Tibial nerve (tissue), 4 donors: ENCODE results near the gene RAPH1. TPM values are rescaled to one million over a fixed set of nuclear protein-coding genes. Genes with fewer than 3 reads are reported as not detected.

Experiments
- DNase-seq, 2 donors: peaks; one replicate each; pipeline ENCODE4 v3.0.0-alpha.2; 2019; ENCODE audit warnings: low spot score in 2 of 2
- H3K27ac ChIP-seq, 4 donors: fragments of 200-600 bp; sonication (generic) in 3 of 4; one replicate each; pipeline ENCODE4 v1.5.1; 2017 to 2019; ENCODE audit warnings: mild to moderate bottlenecking in 1 of 4
- H3K27me3 ChIP-seq, 2 donors: fragments of 200-600 bp; sonication (generic) in 1 of 2; one replicate each; pipeline versions ENCODE4 v1.5.1 to v1.6.0; 2017 to 2019
- H3K36me3 ChIP-seq, 3 donors: fragments of 200-600 bp; sonication (generic); one replicate each; pipeline ENCODE4 v1.5.1; 2018 to 2019
- H3K4me1 ChIP-seq, 4 donors: fragments of 200-600 bp; sonication (generic) in 3 of 4; one replicate each; pipeline ENCODE4 v1.5.1; 2017 to 2019
- H3K4me3 ChIP-seq, 4 donors: fragments of 200-600 bp; sonication (generic) in 3 of 4; one replicate each; pipeline ENCODE4 v1.5.1; 2017 to 2019; ENCODE audit warnings: mild to moderate bottlenecking in 1 of 4, moderate library complexity in 1 of 4
- H3K9me3 ChIP-seq, 4 donors: fragments of 200-600 bp; sonication (generic) in 3 of 4; one replicate each; pipeline ENCODE4 v1.5.1; 2017 to 2019
- EP300 ChIP-seq, 2 donors: sonication (generic); formaldehyde crosslinking; IDR thresholded peaks; one replicate each; pipeline ENCODE4 v1.6.1; 2017; ENCODE audit warnings: antibody characterized with exemption in 2 of 2, mild to moderate bottlenecking in 1 of 2
- POLR2A ChIP-seq, 2 donors: fragments of 450-650 bp; IDR thresholded peaks; one replicate each; pipeline ENCODE4 v1.6.1; 2017; ENCODE audit warnings: antibody characterized with exemption in 2 of 2, mild to moderate bottlenecking in 2 of 2, moderate library complexity in 2 of 2
- WGBS, 2 donors: methylation state at CpG; one replicate each; pipeline ENCODE4 v1.1.5; 2018; 5-methylcytosine and 5-hydroxymethylcytosine counted together
- total RNA-seq, 4 donors: library from RNA; depleted of rRNA; stranded (reverse); fragments of >200 nt; gene quantifications; one replicate each; pipeline ENCODE4 v1.1.0, GENCODE V29; 2016
- TF ChIP-seq, protein P1 (sequence below), 5 experiments: fragments of 200-600 bp in 3 of 5; fragments of 450-650 bp in 2 of 5; sonication (generic) in 3 of 5; IDR thresholded peaks; one replicate each; pipeline ENCODE4 v1.5.1; 2016 to 2019; ENCODE audit warnings: antibody characterized with exemption in 5 of 5, mild to moderate bottlenecking in 3 of 5, moderate library complexity in 2 of 5

The RAPH1 gene
- total RNA-seq, 4 donors from 2014 or later, result 35.4 to 60.0 (median 44.4) TPM

- Histone ChIP-seq H3K27ac (peak overlapping the region in 2 of 4 donors; percentile 32 to 47), H3K36me3 (no peaks in the 10 kb centered on the region), H3K4me1 (peaks cover 0 to 20% (median 0%) of the 10 kb centered on the region in 4 donors), H3K9me3 (no peaks in the 10 kb centered on the region), H3K4me3 (no peak overlapping the region), H3K27me3 (no peaks in the 10 kb centered on the region)
- no peak for TF ChIP-seq POLR2A (IDR thresholded peaks at IDR 0.05)
- no peak for TF ChIP-seq EP300 (IDR thresholded peaks at IDR 0.05)
- TF ChIP-seq, protein P1, sequence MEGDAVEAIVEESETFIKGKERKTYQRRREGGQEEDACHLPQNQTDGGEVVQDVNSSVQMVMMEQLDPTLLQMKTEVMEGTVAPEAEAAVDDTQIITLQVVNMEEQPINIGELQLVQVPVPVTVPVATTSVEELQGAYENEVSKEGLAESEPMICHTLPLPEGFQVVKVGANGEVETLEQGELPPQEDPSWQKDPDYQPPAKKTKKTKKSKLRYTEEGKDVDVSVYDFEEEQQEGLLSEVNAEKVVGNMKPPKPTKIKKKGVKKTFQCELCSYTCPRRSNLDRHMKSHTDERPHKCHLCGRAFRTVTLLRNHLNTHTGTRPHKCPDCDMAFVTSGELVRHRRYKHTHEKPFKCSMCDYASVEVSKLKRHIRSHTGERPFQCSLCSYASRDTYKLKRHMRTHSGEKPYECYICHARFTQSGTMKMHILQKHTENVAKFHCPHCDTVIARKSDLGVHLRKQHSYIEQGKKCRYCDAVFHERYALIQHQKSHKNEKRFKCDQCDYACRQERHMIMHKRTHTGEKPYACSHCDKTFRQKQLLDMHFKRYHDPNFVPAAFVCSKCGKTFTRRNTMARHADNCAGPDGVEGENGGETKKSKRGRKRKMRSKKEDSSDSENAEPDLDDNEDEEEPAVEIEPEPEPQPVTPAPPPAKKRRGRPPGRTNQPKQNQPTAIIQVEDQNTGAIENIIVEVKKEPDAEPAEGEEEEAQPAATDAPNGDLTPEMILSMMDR (IDR thresholded peaks at IDR 0.05), result no peak
- no peak for DNase-seq
- WGBS, 2 donors, result 52 to 53% methylated on average over 3 of the region's 3 CpGs
These were observed 47.4 kb upstream of the RAPH1 start for GRCh38 chr2:203582468-203582867.

DNA sequence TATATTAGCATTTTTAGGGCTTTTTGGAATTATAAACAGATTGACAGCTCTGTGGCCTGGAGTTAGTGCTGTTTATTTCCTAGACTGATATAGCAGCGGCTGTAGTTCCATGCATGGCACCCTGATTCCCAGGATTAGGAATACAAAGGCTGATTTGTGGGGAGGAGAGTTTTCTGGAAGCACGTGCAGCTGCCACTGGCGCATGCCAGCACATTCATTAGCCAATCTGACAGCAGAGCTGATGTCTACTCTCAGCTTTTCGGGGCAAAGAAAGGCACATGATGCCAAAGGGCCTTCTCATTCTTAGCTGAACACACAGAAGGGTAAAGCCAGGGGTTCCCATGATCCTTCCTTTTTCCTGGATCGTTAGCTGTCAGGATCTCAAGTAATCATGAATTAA lies 45.7 kb upstream of the RAPH1 start:
- Histone ChIP-seq H3K9me3 (no peaks in the 10 kb centered on the region), H3K27ac (no peak overlapping the region), H3K4me1 (peaks cover 0 to 20% (median 0%) of the 10 kb centered on the region in 4 donors), H3K4me3 (no peak overlapping the region), H3K36me3 (no peaks in the 10 kb centered on the region), H3K27me3 (no peaks in the 10 kb centered on the region)
- TF ChIP-seq, protein P1 (IDR thresholded peaks at IDR 0.05), result no peak
- TF ChIP-seq EP300 (IDR thresholded peaks at IDR 0.05) (peak in 1 of 2 donors; percentile 13), POLR2A (IDR thresholded peaks at IDR 0.05) (no peak)
- no peak for DNase-seq
- WGBS, 2 donors, result 40 to 57% methylated on average over 5 of the region's 5 CpGs

- H3K27ac ChIP-seq, result no peak overlapping the region
- H3K36me3 ChIP-seq, result no peaks in the 10 kb centered on the region
- TF ChIP-seq POLR2A (IDR thresholded peaks at IDR 0.05) (no peak), EP300 (IDR thresholded peaks at IDR 0.05) (no peak)
- TF ChIP-seq, protein P1 (IDR thresholded peaks at IDR 0.05), result no peak
- H3K4me1 ChIP-seq, result peaks cover 0 to 20% (median 0%) of the 10 kb centered on the region in 4 donors
- H3K9me3 ChIP-seq, result no peaks in the 10 kb centered on the region
- DNase-seq, result no peak
- H3K4me3 ChIP-seq, result no peak overlapping the region
- WGBS, 2 donors, result 93 to 94% methylated on average over 2 of the region's 2 CpGs
- no peaks in the 10 kb centered on the region for H3K27me3 ChIP-seq
These were observed 44.6 kb upstream of the RAPH1 start for GRCh38 chr2:203579730-203580129.

DNA sequence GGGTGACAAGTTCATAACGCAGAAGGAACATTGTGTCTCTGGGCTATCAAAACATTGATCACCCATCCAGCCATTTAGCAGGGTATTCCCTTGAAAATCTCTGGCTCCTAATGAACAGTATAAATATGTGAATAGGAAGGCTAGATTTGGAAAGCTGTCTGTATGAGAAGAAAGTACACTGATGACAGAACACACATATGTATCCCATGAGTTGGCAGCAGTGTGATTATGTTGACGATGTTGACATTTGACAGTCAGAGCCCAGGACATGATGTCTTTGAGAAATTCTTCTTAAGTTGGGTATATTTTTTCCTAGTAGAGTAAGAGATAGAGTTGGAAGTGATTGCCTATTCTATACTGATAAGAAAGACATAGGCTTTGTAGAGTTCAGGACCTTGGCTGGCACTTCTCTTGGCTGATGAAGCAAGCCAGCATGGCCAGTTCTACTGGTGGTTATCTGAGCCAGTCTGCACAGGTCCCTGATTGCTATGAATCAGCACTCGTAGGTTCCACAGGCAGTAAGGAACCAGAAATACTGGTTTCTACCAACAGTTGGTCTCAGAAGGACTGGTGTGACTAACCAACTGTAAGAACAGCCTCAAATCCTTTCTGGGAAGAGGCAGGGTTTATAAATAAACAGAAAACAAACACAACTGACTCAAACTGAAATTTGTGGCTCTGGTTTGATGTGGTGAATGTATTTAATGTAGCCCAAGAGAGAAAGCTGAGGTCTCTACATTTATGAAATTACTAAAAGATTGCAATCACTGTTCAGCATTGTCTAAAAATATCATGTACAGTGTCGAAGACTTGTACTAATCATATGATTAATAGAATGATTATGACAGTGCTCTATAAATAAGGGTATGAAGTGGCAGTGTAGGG lies 43.9 kb upstream of the RAPH1 start:
- TF ChIP-seq EP300 (IDR thresholded peaks at IDR 0.05) (no peak), POLR2A (IDR thresholded peaks at IDR 0.05) (no peak)
- TF ChIP-seq, protein P1 (IDR thresholded peaks at IDR 0.05), result no peak
- no peak for DNase-seq
- H3K4me1 ChIP-seq, result peaks cover 0 to 20% (median 0%) of the 10 kb centered on the region in 4 donors
- no peak overlapping the region for H3K4me3 ChIP-seq
- no peaks in the 10 kb centered on the region for H3K36me3 ChIP-seq
- 66 to 70% methylated on average over 4 of the region's 4 CpGs for WGBS, 2 donors
- H3K27me3 ChIP-seq, result no peaks in the 10 kb centered on the region
- H3K9me3 ChIP-seq, result no peaks in the 10 kb centered on the region
- no peak overlapping the region for H3K27ac ChIP-seq

DNA sequence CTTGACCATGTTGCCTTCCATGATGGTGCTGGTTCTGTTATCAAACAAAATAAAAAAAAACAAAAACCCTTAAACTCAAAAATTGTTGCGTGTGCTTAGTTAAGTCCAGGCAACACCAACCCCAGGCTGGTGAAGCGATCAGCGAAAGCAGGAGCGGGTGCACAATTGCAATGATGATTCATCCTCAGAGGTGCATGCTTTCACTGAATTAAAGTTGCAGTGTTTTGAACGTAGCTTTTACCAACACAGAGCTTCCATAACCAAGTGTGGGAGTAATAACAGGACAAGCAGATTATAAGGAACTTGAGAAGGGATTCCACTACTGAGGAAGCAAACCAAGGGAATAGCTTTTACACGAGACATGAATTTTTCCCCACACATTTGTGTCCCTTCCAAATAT lies 39.7 kb upstream of the RAPH1 start:
- no peak for DNase-seq
- Histone ChIP-seq H3K4me1 (no peaks in the 10 kb centered on the region), H3K27me3 (no peaks in the 10 kb centered on the region), H3K36me3 (no peaks in the 10 kb centered on the region), H3K9me3 (no peaks in the 10 kb centered on the region), H3K4me3 (no peak overlapping the region), H3K27ac (no peak overlapping the region)
- TF ChIP-seq POLR2A (IDR thresholded peaks at IDR 0.05) (no peak), EP300 (IDR thresholded peaks at IDR 0.05) (no peak)
- TF ChIP-seq, protein P1 (IDR thresholded peaks at IDR 0.05), result no peak
- 73 to 79% methylated on average over 6 of the region's 6 CpGs for WGBS, 2 donors
